ENCODE data around the gene HEXD. TPM values are rescaled to one million over a fixed set of nuclear protein-coding genes. Genes with fewer than 3 reads are reported as not detected.

HEXD gene
- total RNA-seq, 4 donors from 2014 or later = 13.9 to 31.9 (median 19.1) TPM

- H3K4me1 ChIP-seq = peaks cover 0 to 44% (median 5%) of the 10 kb centered on the region in 3 donors
- ATAC-seq = no peak
- WGBS, 2 donors (ENCODE audit: low coverage in 1 of 2) = 50 to 90% methylated on average over 1 to 4 of the region's 9 CpGs
- H3K27me3 ChIP-seq = no peaks in the 10 kb centered on the region
- no peaks in the 10 kb centered on the region for H3K9me3 ChIP-seq
- H3K27ac ChIP-seq = no peak overlapping the region
- TF ChIP-seq CTCF (IDR thresholded peaks at IDR 0.05) (no peak), POLR2AphosphoS5 (IDR thresholded peaks at IDR 0.05) (no peak), EP300 (IDR thresholded peaks at IDR 0.05) (no peak), POLR2A (IDR thresholded peaks at IDR 0.05) (no peak)
- peaks cover 0 to 32% of the 10 kb centered on the region in 2 donors for H3K36me3 ChIP-seq
- no peak overlapping the region for H3K4me3 ChIP-seq
Measured at GRCh38 chr17:82415786-82416185, 2.4 kb upstream of the HEXD start.

GRCh38 chr17:82416264-82416663 lies 1.9 kb upstream of the HEXD start:
- Histone ChIP-seq H3K36me3 (peaks cover 0 to 32% of the 10 kb centered on the region in 2 donors), H3K27ac (no peak overlapping the region), H3K27me3 (no peaks in the 10 kb centered on the region), H3K9me3 (no peaks in the 10 kb centered on the region), H3K4me3 (no peak overlapping the region), H3K4me1 (peaks cover 0 to 44% (median 5%) of the 10 kb centered on the region in 3 donors)
- WGBS, 2 donors (ENCODE audit: low coverage in 1 of 2) = 92 to 97% methylated on average over 2 to 4 of the region's 4 CpGs
- no peak for TF ChIP-seq CTCF (IDR thresholded peaks at IDR 0.05)
- no peak for TF ChIP-seq POLR2AphosphoS5 (IDR thresholded peaks at IDR 0.05)
- no peak for TF ChIP-seq EP300 (IDR thresholded peaks at IDR 0.05)
- no peak for TF ChIP-seq POLR2A (IDR thresholded peaks at IDR 0.05)
- no peak for ATAC-seq

- Histone ChIP-seq H3K27ac (no peak overlapping the region), H3K4me3 (no peak overlapping the region), H3K9me3 (no peaks in the 10 kb centered on the region), H3K36me3 (peaks cover 0 to 35% of the 10 kb centered on the region in 2 donors), H3K4me1 (peaks cover 0 to 44% (median 5%) of the 10 kb centered on the region in 3 donors), H3K27me3 (no peaks in the 10 kb centered on the region)
- TF ChIP-seq POLR2A (IDR thresholded peaks at IDR 0.05) (no peak), CTCF (IDR thresholded peaks at IDR 0.05) (no peak), EP300 (IDR thresholded peaks at IDR 0.05) (no peak)
- ATAC-seq = no peak
- whole genome bisulfite sequencing, 2 donors (ENCODE audit: low coverage in 1 of 2) = 91 to 95% methylated on average over 6 of the region's 6 CpGs
Measured at GRCh38 chr17:82416771-82417170, 1.4 kb upstream of the HEXD start.

- WGBS, 2 donors (ENCODE audit: low coverage in 1 of 2) = 87 to 100% methylated on average over 2 of the region's 2 CpGs
- TF ChIP-seq EP300 (IDR thresholded peaks at IDR 0.05) = no peak
- TF ChIP-seq CTCF (IDR thresholded peaks at IDR 0.05) = no peak
- peaks cover 0 to 11% (median 0%) of the 10 kb centered on the region in 3 donors for H3K9me3 ChIP-seq
- H3K4me3 ChIP-seq = peak overlapping the region in 1 of 2 donors; percentile 72
- no peaks in the 10 kb centered on the region for H3K27me3 ChIP-seq
- peaks cover 0 to 31% of the 10 kb centered on the region in 2 donors for H3K36me3 ChIP-seq
- no peak overlapping the region for H3K27ac ChIP-seq
- H3K4me1 ChIP-seq = peaks cover 0 to 39% (median 5%) of the 10 kb centered on the region in 3 donors
- ATAC-seq = no peak
Measured at GRCh38 chr17:82419540-82419939, 1.4 kb downstream of the HEXD start.

- no peak for ATAC-seq
- peaks cover 0 to 11% (median 0%) of the 10 kb centered on the region in 3 donors for H3K9me3 ChIP-seq
- no peaks in the 10 kb centered on the region for H3K27me3 ChIP-seq
- peaks cover 0 to 6% (median 0%) of the 10 kb centered on the region in 3 donors for H3K4me1 ChIP-seq
- H3K36me3 ChIP-seq = peaks cover 0 to 42% of the 10 kb centered on the region in 2 donors
- no peak overlapping the region for H3K4me3 ChIP-seq
- TF ChIP-seq POLR2A (IDR thresholded peaks at IDR 0.05) (no peak), CTCF (IDR thresholded peaks at IDR 0.05) (peak in 2 of 4 experiments; percentile 40 to 43), EP300 (IDR thresholded peaks at IDR 0.05) (no peak), POLR2AphosphoS5 (IDR thresholded peaks at IDR 0.05) (no peak)
- 57 to 71% methylated on average over 12 to 13 of the region's 25 CpGs for WGBS, 2 donors (ENCODE audit: low coverage in 1 of 2)
- H3K27ac ChIP-seq = no peak overlapping the region
Measured at GRCh38 chr17:82424001-82424862, 6.1 kb downstream of the HEXD start.
